HepG2 (cell line): ENCODE measurements around the gene RBM45. TPM values are rescaled to one million over a fixed set of nuclear protein-coding genes. Genes with fewer than 3 reads are reported as not detected.

Experiments
- GATA4 ChIP-seq: sonication (generic); IDR thresholded peaks from 2 replicates; pipeline ENCODE4 v1.6.1; 2016; ENCODE audit warnings: antibody characterized with exemption, low read depth, borderline replicate concordance
- MXD4 ChIP-seq: IDR thresholded peaks from 2 replicates; pipeline ENCODE4 v1.6.1; 2016; ENCODE audit warnings: mild to moderate bottlenecking, missing biosample characterization, missing genetic modification reagents
- SOX6 ChIP-seq, 2 experiments: fragments of 450-650 bp in 1 of 2; sonication (generic) in 1 of 2; formaldehyde crosslinking in 1 of 2; IDR thresholded peaks; 2 replicates each; pipeline versions ENCODE4 v1.4.0 to v1.6.1; 2017 to 2020; ENCODE audit warnings: antibody characterized with exemption in 1 of 2, mild to moderate bottlenecking in 1 of 2, missing genetic modification reagents in 1 of 2
- SRSF9 ChIP-seq: fragments of 200-400 bp; formaldehyde crosslinking; IDR thresholded peaks from 2 replicates; pipeline ENCODE4 v1.6.1; 2018; ENCODE audit warnings: borderline replicate concordance, mild to moderate bottlenecking, low read depth, low read length; ENCODE audit not compliant: insufficient read depth, poor library complexity, severe bottlenecking
- polyA plus RNA-seq, 8 experiments: library from polyadenylated mRNA; depleted of rRNA in 3 of 8; stranded (reverse) in 7 of 8; unstranded in 1 of 8; fragments of >200 nt; fragmentation: Illumina TruSeq in 4 of 8; extraction: Trizol in 4 of 8; gene quantifications; 2 replicates each; pipeline versions ENCODE4 v1.2.1 to v1.2.3, GENCODE V29; 2011 to 2016; ENCODE audit warnings: low read depth in 4 of 8, missing spikeins in 1 of 8, mixed read lengths in 1 of 8; ENCODE audit not compliant: insufficient read depth in 1 of 8
- total RNA-seq, 5 experiments: library from RNA; depleted of rRNA; stranded (reverse); fragments of >200 nt; fragmentation: Illumina TruSeq; extraction: Trizol; gene quantifications; 2 replicates each; pipeline ENCODE4 v1.2.3, GENCODE V29; 2016; ENCODE audit warnings: low read depth in 1 of 5
- TF ChIP-seq, protein P1 (sequence below): sonication (generic); formaldehyde crosslinking; IDR thresholded peaks from 2 replicates; pipeline ENCODE4 v1.9.0; 2021; ENCODE audit warnings: mild to moderate bottlenecking, missing genetic modification reagents
- TF ChIP-seq, protein P2 (sequence below): IDR thresholded peaks from 2 replicates; pipeline ENCODE4 v1.6.1; 2018; ENCODE audit warnings: missing genetic modification reagents
- TF ChIP-seq, protein P3 (sequence below): sonication (generic); formaldehyde crosslinking; IDR thresholded peaks from 2 replicates; pipeline ENCODE4 v1.4.0; 2020; ENCODE audit warnings: mild to moderate bottlenecking, missing genetic modification reagents
- TF ChIP-seq, protein P4 (sequence below): sonication (generic); formaldehyde crosslinking; IDR thresholded peaks from 2 replicates; pipeline ENCODE4 v1.5.0; 2020; ENCODE audit warnings: missing genetic modification reagents, mild to moderate bottlenecking, borderline replicate concordance

RBM45 gene
- total and polyA plus RNA-seq, 2 of the 13 experiments (the other 11 are each of a cell fraction or from before 2014, with no cell fraction given), result 5.7 to 25.2 TPM

DNA sequence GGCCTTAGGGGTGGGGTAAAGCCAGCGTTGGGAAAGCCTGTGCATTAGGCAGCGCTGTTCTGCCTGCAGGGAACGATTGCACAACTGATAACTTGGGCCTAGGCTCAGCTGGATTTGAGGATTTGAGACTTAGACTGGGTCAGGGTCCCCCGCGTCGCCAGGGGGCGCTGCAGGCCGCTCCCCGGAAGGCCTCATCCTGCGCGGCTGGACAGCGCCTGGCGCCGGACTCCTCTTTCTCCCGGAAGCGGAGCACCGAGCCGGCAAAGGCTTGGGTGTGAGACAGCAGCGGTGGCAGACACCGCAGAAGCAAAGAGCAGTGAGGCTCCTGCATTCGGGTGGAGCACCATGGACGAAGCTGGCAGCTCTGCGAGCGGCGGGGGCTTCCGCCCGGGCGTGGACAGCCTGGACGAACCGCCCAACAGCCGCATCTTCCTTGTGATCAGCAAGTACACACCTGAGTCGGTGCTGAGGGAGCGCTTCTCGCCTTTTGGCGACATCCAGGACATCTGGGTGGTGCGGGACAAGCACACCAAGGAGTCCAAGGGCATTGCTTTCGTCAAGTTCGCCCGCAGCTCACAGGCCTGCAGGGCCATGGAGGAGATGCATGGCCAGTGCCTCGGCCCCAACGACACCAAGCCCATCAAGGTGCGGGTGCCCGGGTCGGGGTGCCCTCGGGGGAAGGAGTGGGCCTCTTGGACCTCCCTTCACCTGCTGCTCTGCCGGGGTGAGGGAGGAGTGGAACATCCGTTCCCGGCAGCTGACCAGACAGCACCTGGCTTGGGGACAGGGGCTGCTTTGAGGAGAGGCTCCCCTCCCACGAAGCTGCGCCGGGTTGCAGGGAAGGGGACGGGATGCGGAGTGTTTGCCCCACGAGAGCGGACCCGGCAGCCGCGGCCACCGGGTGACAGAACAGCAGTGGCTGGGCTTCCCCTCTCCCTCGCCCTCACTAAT is at the start of gene RBM45 (continued):
- TF ChIP-seq, protein P1, sequence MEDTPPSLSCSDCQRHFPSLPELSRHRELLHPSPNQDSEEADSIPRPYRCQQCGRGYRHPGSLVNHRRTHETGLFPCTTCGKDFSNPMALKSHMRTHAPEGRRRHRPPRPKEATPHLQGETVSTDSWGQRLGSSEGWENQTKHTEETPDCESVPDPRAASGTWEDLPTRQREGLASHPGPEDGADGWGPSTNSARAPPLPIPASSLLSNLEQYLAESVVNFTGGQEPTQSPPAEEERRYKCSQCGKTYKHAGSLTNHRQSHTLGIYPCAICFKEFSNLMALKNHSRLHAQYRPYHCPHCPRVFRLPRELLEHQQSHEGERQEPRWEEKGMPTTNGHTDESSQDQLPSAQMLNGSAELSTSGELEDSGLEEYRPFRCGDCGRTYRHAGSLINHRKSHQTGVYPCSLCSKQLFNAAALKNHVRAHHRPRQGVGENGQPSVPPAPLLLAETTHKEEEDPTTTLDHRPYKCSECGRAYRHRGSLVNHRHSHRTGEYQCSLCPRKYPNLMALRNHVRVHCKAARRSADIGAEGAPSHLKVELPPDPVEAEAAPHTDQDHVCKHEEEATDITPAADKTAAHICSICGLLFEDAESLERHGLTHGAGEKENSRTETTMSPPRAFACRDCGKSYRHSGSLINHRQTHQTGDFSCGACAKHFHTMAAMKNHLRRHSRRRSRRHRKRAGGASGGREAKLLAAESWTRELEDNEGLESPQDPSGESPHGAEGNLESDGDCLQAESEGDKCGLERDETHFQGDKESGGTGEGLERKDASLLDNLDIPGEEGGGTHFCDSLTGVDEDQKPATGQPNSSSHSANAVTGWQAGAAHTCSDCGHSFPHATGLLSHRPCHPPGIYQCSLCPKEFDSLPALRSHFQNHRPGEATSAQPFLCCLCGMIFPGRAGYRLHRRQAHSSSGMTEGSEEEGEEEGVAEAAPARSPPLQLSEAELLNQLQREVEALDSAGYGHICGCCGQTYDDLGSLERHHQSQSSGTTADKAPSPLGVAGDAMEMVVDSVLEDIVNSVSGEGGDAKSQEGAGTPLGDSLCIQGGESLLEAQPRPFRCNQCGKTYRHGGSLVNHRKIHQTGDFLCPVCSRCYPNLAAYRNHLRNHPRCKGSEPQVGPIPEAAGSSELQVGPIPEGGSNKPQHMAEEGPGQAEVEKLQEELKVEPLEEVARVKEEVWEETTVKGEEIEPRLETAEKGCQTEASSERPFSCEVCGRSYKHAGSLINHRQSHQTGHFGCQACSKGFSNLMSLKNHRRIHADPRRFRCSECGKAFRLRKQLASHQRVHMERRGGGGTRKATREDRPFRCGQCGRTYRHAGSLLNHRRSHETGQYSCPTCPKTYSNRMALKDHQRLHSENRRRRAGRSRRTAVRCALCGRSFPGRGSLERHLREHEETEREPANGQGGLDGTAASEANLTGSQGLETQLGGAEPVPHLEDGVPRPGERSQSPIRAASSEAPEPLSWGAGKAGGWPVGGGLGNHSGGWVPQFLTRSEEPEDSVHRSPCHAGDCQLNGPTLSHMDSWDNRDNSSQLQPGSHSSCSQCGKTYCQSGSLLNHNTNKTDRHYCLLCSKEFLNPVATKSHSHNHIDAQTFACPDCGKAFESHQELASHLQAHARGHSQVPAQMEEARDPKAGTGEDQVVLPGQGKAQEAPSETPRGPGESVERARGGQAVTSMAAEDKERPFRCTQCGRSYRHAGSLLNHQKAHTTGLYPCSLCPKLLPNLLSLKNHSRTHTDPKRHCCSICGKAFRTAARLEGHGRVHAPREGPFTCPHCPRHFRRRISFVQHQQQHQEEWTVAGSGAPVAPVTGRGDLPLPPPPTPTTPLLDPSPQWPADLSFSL (CRISPR knock-in tag), result peak; percentile 33; the same call in 1 of the 2 replicates
- peak; percentile 97 for TF ChIP-seq MXD4
- TF ChIP-seq SOX6 (IDR thresholded peaks at IDR 0.05), result no peak
- peak; percentile 88 for TF ChIP-seq SOX6 (CRISPR knock-in tag; IDR thresholded peaks at IDR 0.05)
- TF ChIP-seq, protein P2, sequence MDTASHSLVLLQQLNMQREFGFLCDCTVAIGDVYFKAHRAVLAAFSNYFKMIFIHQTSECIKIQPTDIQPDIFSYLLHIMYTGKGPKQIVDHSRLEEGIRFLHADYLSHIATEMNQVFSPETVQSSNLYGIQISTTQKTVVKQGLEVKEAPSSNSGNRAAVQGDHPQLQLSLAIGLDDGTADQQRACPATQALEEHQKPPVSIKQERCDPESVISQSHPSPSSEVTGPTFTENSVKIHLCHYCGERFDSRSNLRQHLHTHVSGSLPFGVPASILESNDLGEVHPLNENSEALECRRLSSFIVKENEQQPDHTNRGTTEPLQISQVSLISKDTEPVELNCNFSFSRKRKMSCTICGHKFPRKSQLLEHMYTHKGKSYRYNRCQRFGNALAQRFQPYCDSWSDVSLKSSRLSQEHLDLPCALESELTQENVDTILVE (CRISPR knock-in tag), result peak; percentile 90
- TF ChIP-seq, protein P3, sequence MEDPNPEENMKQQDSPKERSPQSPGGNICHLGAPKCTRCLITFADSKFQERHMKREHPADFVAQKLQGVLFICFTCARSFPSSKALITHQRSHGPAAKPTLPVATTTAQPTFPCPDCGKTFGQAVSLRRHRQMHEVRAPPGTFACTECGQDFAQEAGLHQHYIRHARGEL, result 0 out of 2 replicates have a peak, but pooled peaks have one; percentile 13
- TF ChIP-seq GATA4, result peak; percentile 64; the same call in 1 of the 2 replicates
- TF ChIP-seq, protein P4, sequence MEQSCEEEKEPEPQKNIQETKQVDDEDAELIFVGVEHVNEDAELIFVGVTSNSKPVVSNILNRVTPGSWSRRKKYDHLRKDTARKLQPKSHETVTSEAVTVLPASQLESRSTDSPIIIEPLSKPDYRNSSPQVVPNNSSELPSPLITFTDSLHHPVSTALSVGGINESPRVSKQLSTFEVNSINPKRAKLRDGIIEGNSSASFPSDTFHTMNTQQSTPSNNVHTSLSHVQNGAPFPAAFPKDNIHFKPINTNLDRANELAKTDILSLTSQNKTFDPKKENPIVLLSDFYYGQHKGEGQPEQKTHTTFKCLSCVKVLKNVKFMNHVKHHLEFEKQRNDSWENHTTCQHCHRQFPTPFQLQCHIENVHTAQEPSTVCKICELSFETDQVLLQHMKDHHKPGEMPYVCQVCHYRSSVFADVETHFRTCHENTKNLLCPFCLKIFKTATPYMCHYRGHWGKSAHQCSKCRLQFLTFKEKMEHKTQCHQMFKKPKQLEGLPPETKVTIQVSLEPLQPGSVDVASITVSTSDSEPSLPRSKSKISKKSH (CRISPR knock-in tag), result peak; percentile 98
- no peak for TF ChIP-seq SRSF9
